ENCODE data around the gene S100A10. TPM values are rescaled to one million over a fixed set of nuclear protein-coding genes. Genes with fewer than 3 reads are reported as not detected.

The S100A10 gene
- total and polyA plus RNA-seq, 8 donors = 415 to 1,250 (median 549) TPM

DNA sequence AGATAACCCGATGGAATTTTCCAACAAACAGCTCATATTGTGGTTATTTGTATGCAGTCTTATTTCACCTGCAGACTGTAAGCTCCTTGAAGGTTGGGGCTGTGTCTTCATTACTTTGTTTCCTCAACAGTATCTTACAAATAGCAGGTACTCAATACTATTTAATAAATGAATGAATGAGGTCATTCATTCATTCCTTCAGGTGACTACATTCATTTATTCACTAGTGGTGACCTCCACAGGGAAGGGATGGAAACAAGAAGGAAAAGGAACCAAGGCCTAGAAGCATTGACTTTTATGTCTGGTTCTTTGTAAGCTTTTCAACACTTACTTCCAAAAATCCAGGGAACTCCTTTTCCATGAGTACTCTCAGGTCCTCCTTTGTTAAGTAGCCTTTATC is 7.9 kb downstream of the S100A10 start:
- no peak for TF ChIP-seq CTCF (IDR thresholded peaks at IDR 0.05)
- H3K4me1 ChIP-seq = peaks cover 31 to 62% of the 10 kb centered on the region in 2 donors
- H3K27me3 ChIP-seq = no peaks in the 10 kb centered on the region
- DNase-seq (no peak), ATAC-seq (no peak)
- no peak overlapping the region for H3K4me3 ChIP-seq
- peaks cover 7 to 61% of the 10 kb centered on the region in 2 donors for H3K36me3 ChIP-seq
- intact Hi-C loops (cut with DNase I) = no loop called here
- no peaks in the 10 kb centered on the region for H3K9me3 ChIP-seq
- no peak overlapping the region for H3K27ac ChIP-seq

DNA sequence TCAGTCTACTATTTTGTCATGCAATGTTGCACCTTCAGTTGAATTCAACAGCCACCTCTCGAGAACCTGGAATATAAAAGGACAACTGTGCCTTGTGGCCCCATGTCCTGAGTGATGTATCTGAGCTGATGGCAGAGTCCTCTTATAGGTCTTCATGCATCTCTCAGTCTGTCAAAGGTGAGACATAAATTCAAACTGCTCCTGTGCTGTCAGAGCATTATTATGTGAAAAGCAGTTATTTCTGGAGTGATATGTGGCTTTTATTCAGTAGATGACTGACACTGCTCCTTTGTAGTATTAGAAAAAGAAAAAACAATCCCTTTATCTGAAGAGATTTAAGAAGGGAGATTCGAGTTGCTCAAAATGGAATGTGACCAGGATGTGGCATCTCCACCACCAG is 8.4 kb downstream of the S100A10 start:
- peaks cover 7 to 66% of the 10 kb centered on the region in 2 donors for H3K36me3 ChIP-seq
- H3K4me1 ChIP-seq = peaks cover 26 to 62% of the 10 kb centered on the region in 2 donors
- TF ChIP-seq CTCF (IDR thresholded peaks at IDR 0.05) = no peak
- H3K27me3 ChIP-seq = no peaks in the 10 kb centered on the region
- DNase-seq = no peak
- no peak overlapping the region for H3K4me3 ChIP-seq
- no peak for ATAC-seq
- no peak overlapping the region for H3K27ac ChIP-seq
- intact Hi-C loops (cut with DNase I) = no loop called here
- H3K9me3 ChIP-seq = no peaks in the 10 kb centered on the region

- peaks cover 18 to 55% of the 10 kb centered on the region in 2 donors for H3K4me1 ChIP-seq
- H3K4me3 ChIP-seq = no peak overlapping the region
- no peak for TF ChIP-seq CTCF (IDR thresholded peaks at IDR 0.05)
- no peaks in the 10 kb centered on the region for H3K27me3 ChIP-seq
- intact Hi-C loops (cut with DNase I) = no loop called here
- H3K9me3 ChIP-seq = no peaks in the 10 kb centered on the region
- DNase-seq (no peak), ATAC-seq (no peak)
- H3K27ac ChIP-seq = no peak overlapping the region
- peaks cover 7 to 67% of the 10 kb centered on the region in 2 donors for H3K36me3 ChIP-seq
Observed at GRCh38 chr1:151984313-151984956, 9.2 kb downstream of the S100A10 start.

DNA sequence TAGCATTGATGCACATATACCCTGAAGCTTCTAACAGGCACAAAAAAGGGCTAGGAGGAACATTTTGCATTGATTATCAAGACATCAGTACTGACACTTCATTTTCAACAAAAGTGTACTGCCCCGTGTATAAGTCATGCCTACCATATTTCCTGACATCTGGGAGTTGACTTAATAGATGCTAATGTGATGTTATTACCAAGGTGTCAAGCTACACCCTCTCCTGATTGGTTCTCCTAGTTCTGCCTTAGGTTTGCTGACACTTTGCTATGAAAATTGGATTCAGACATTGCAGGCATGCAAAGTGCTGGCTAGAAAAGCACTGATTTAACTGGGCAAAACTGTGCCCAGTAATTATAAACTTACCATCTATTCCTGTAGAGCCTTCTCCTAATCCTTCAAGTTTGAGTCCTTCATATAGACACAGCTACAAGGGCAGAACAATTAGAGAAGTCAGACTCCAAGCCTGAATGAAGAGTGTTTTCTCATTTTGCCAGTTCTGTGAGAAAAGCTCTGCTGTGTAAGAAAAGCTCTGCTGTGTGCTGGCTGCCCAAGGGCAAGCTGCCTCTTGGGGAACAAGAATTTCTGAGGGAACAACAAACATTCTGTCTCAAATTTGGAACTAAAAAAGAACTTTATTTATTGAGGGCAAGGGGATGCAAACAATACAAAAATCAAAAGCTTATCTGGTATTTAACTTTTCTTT is 11.2 kb downstream of the S100A10 start:
- ATAC-seq = no peak
- Histone ChIP-seq H3K4me3 (no peak overlapping the region), H3K27ac (no peak overlapping the region), H3K9me3 (no peaks in the 10 kb centered on the region), H3K4me1 (peaks cover 7 to 35% of the 10 kb centered on the region in 2 donors), H3K27me3 (no peaks in the 10 kb centered on the region), H3K36me3 (peaks cover 7 to 67% of the 10 kb centered on the region in 2 donors)
- intact Hi-C loops (cut with DNase I) = no loop called here
- no peak for TF ChIP-seq CTCF (IDR thresholded peaks at IDR 0.05)
- DNase-seq = no peak

DNA sequence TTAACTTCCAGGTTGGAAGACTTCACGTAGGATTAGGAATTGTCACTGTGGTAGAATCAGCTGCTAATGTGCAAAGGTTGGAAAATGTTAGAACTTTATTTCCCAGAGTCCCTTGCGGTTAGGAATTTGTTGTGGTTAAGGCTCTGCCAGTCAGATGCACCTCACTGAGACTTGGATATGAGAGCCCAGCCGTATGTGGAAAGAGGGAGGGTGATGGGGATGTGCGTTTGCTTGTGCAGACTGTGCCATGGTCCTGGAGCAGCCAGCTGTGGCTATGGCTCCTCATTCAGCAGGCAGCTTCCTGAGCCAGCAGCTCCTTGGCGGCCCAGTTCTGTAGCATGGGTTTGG is 12.5 kb downstream of the S100A10 start:
- Histone ChIP-seq H3K36me3 (peaks cover 7 to 60% of the 10 kb centered on the region in 2 donors), H3K4me1 (peaks cover 7 to 22% of the 10 kb centered on the region in 2 donors), H3K27me3 (no peaks in the 10 kb centered on the region), H3K9me3 (no peaks in the 10 kb centered on the region), H3K4me3 (no peak overlapping the region), H3K27ac (no peak overlapping the region)
- ATAC-seq (no peak), DNase-seq (no peak)
- intact Hi-C loops (cut with DNase I) = no loop called here
- TF ChIP-seq CTCF (IDR thresholded peaks at IDR 0.05) = no peak

All from left lung (tissue), 10 donors.